Measurements from ENCODE around the gene ATP10A. TPM values are rescaled to one million over a fixed set of nuclear protein-coding genes. Genes with fewer than 3 reads are reported as not detected.

Gene ATP10A
- total and polyA plus RNA-seq, 2 of the 8 experiments (the other 6 are each of a cell fraction or from before 2014, with no cell fraction given), result 2.0 to 2.8 TPM

DNA sequence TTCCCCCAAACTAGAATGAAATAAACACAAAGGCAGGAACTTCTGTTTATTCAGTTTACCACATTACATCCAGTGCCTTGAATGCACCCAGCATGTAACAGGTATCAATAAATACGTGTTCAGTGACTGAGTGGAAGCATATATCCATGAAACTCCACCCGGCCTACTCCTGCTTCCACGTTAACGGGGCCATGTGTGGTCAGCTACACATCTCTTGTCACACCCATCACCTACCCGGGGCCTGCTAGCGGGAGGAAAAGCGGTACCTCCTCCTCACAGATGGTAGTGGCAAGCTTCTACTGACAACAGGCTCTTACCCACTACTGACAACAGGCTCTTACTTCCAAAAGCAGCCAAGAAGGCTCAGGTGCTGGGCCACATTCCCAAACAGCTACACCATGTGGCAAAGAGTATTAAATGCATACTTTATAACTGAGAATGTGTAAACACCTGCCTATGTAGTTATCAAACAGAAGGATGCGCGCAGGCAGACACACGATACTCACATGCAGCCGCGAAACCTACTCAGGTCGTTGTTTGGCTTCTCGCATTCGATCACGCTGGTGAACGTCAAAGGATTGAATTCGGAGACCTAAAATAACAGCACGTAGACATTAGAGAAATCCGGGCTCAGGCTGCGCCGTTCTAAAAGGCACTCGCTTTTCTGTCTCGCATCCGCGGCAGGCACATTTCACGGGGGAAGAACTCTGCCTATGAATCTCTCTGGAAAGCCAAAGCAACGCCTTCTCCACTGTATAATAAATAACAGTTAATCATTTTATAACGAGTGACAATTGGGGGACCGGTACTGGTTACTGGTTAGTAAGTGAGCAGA, 127.4 kb downstream of the ATP10A start:
- no peak for DNase-seq (ENCODE audit: low read depth in 1 of 2, low spot score in 2 of 2)
- POLR2A ChIA-PET (ENCODE audit: partially characterized antibody), result no interaction called here
- no peak overlapping the region for H3K14ac ChIP-seq (ENCODE audit: insufficient read length)

More for the DNA sequence above, 127.4 kb downstream of the ATP10A start:
- no peak overlapping the region for H3K4me3 ChIP-seq (ENCODE audit: extremely low read depth in 1 of 4, insufficient read depth in 2 of 4, low read depth in 3 of 4, low read length in 4 of 4)
- H3K36me3 ChIP-seq (ENCODE audit: control insufficient read depth in 2 of 4, insufficient read depth in 4 of 4, low read length in 3 of 4), result no peaks in the 10 kb centered on the region
- no peak overlapping the region for H2BK20ac ChIP-seq (ENCODE audit: low read length)
- H3K79me2 ChIP-seq (ENCODE audit: control insufficient read depth in 1 of 2, insufficient read depth in 2 of 2, low read length in 2 of 2), result no peaks in the 10 kb centered on the region
- no peak overlapping the region for H3K9ac ChIP-seq (replicated peaks in 1 of 4; ENCODE audit: extremely low read depth in 1 of 4, low read depth in 3 of 4, low read length in 3 of 4)
- no peaks in the 10 kb centered on the region for H3K79me1 ChIP-seq (ENCODE audit: low read depth, low read length)
- H4K91ac ChIP-seq (replicated peaks; ENCODE audit: insufficient read length, low read length), result no peak overlapping the region
- no peaks in the 10 kb centered on the region for H3K9me3 ChIP-seq (ENCODE audit: insufficient read depth in 2 of 2, low read depth in 1 of 2, low read length in 1 of 2)
- no peak overlapping the region for H3K4me2 ChIP-seq (ENCODE audit: insufficient read depth in 1 of 2, low read depth in 2 of 2, low read length in 2 of 2)
- FAIRE-seq, result no peak
- no peak overlapping the region for H2BK12ac ChIP-seq (ENCODE audit: low read depth, low read length)
- no peaks in the 10 kb centered on the region for H3K27me3 ChIP-seq (replicated peaks in 1 of 4; ENCODE audit: control insufficient read depth in 3 of 4, extremely low read depth in 1 of 4, insufficient read depth in 3 of 4, low read length in 3 of 4)
- no peak overlapping the region for H2BK120ac ChIP-seq (replicated peaks; ENCODE audit: low read depth, low read length)
- H3K56ac ChIP-seq (replicated peaks; ENCODE audit: insufficient read length, low read depth, low read length), result no peak overlapping the region
- H3K4ac ChIP-seq (replicated peaks; ENCODE audit: insufficient read length, low read depth, low read length), result no peak overlapping the region
- H3K23ac ChIP-seq (ENCODE audit: insufficient read length), result no peak overlapping the region
- H4K20me1 ChIP-seq (replicated peaks in 1 of 2; ENCODE audit: control insufficient read depth in 1 of 2, insufficient read depth in 2 of 2, low read length in 2 of 2), result no peaks in the 10 kb centered on the region
- H4K5ac ChIP-seq (ENCODE audit: insufficient read length, low read depth, low read length), result no peak overlapping the region
- H2AFZ ChIP-seq (ENCODE audit: low read length), result no peak overlapping the region
- WGBS, 2 experiments (ENCODE audit: extremely low coverage in 1 of 2, insufficient coverage in 1 of 2, insufficient read length in 1 of 2, insufficient replicate concordance in 2 of 2, low coverage in 1 of 2, low lambda C conversion rate in 2 of 2, missing lambda C conversion rate in 1 of 2), result 86% methylated on average over 30 of the region's 30 CpGs; no CpG with 5 or more reads in 1 of the 2 experiments
- H2AK5ac ChIP-seq (ENCODE audit: low read depth, low read length), result no peak overlapping the region
- H3K4me1 ChIP-seq (replicated peaks in 1 of 4; ENCODE audit: control insufficient read depth in 3 of 4, insufficient read depth in 4 of 4, low read length in 3 of 4), result no peaks in the 10 kb centered on the region
- no peak overlapping the region for H2BK15ac ChIP-seq (ENCODE audit: low read length)
- H3K18ac ChIP-seq (ENCODE audit: extremely low read depth, low read length), result no peak overlapping the region
- no peak overlapping the region for H3K27ac ChIP-seq (ENCODE audit: low read depth, low read length)
- no peak overlapping the region for H4K8ac ChIP-seq (ENCODE audit: extremely low read depth, insufficient read depth, low read length)
- no peak overlapping the region for H2BK5ac ChIP-seq (ENCODE audit: low read depth, low read length)
- CTCF ChIA-PET (ENCODE audit: partially characterized antibody), result interaction anchor here (0.6 kb wide), 1 partner anchor 118 kb away, joined by 3 read pairs; no protein-coding TSS in a partner anchor
- no peaks in the 10 kb centered on the region for H3K23me2 ChIP-seq (ENCODE audit: low read depth, low read length)

Measured in H1 (cell line).